ENCODE results near the gene NSD2.
"Not testable (repeated sequence)": the region's sequence is repeated elsewhere in the genome, so short reads cannot be mapped to it uniquely, and the experiment has no call there.

Gene NSD2

GRCh38 chr4:1833307-1834046, 37.7 kb upstream of the NSD2 start:
- Mint-ChIP-seq H3K4me3 (no peak overlapping the region), H3K36me3 (ENCODE audit: low read depth) (peaks cover 44% of the 10 kb centered on the region), H3K4me1 (no peaks in the 10 kb centered on the region), H3K27me3 (ENCODE audit: low read depth) (no peaks in the 10 kb centered on the region), H3K9me3 (peaks cover 10% of the 10 kb centered on the region), H3K27ac (no peak overlapping the region)
- no peak for TF ChIP-seq CTCF (IDR thresholded peaks at IDR 0.05; ENCODE audit: unreplicated experiment in 3 of 3)

- Mint-ChIP-seq H3K4me3 (no peak overlapping the region), H3K27me3 (ENCODE audit: low read depth) (no peaks in the 10 kb centered on the region), H3K27ac (peak overlapping the region in 2 of 3 experiments; percentile 30 to 41), H3K4me1 (no peaks in the 10 kb centered on the region), H3K36me3 (ENCODE audit: low read depth) (peaks cover 47% of the 10 kb centered on the region), H3K9me3 (peaks cover 10% of the 10 kb centered on the region)
- no peak for TF ChIP-seq CTCF (IDR thresholded peaks at IDR 0.05; ENCODE audit: unreplicated experiment in 3 of 3)
These were observed 37.0 kb upstream of the NSD2 start for GRCh38 chr4:1834047-1834775.

GRCh38 chr4:1835836-1836235, 35.4 kb upstream of the NSD2 start:
- not testable (repeated sequence) for H3K27ac Mint-ChIP-seq; H3K4me1 Mint-ChIP-seq; H3K9me3 Mint-ChIP-seq; H3K27me3 Mint-ChIP-seq (ENCODE audit: low read depth); H3K4me3 Mint-ChIP-seq
- peaks cover 36% of the 10 kb centered on the region for H3K36me3 Mint-ChIP-seq (ENCODE audit: low read depth)

GRCh38 chr4:1836650-1837049, 34.5 kb upstream of the NSD2 start:
- Mint-ChIP-seq H3K27me3 (ENCODE audit: low read depth) (no peaks in the 10 kb centered on the region), H3K36me3 (ENCODE audit: low read depth) (peaks cover 35% of the 10 kb centered on the region)

GRCh38 chr4:1837069-1837468, 34.1 kb upstream of the NSD2 start:
- no peak overlapping the region for H3K27ac Mint-ChIP-seq
- no peaks in the 10 kb centered on the region for H3K9me3 Mint-ChIP-seq
- no peak overlapping the region for H3K4me3 Mint-ChIP-seq
- H3K4me1 Mint-ChIP-seq = no peaks in the 10 kb centered on the region
- peaks cover 31% of the 10 kb centered on the region for H3K36me3 Mint-ChIP-seq (ENCODE audit: low read depth)
- no peaks in the 10 kb centered on the region for H3K27me3 Mint-ChIP-seq (ENCODE audit: low read depth)
- no peak for TF ChIP-seq CTCF (IDR thresholded peaks at IDR 0.05; ENCODE audit: unreplicated experiment in 3 of 3)

More at GRCh38 chr4:1836650-1837049, 34.5 kb upstream of the NSD2 start:
- Mint-ChIP-seq H3K4me3 (no peak overlapping the region), H3K9me3 (no peaks in the 10 kb centered on the region), H3K27ac (no peak overlapping the region), H3K4me1 (no peaks in the 10 kb centered on the region)
- TF ChIP-seq CTCF (IDR thresholded peaks at IDR 0.05; ENCODE audit: unreplicated experiment in 3 of 3) = no peak

- Mint-ChIP-seq H3K27me3 (ENCODE audit: low read depth) (peaks cover 3% of the 10 kb centered on the region), H3K36me3 (ENCODE audit: low read depth) (peaks cover 36% of the 10 kb centered on the region), H3K4me1 (peaks cover 4% of the 10 kb centered on the region), H3K4me3 (no peak overlapping the region), H3K27ac (no peak overlapping the region), H3K9me3 (no peaks in the 10 kb centered on the region)
- TF ChIP-seq CTCF (IDR thresholded peaks at IDR 0.05; ENCODE audit: unreplicated experiment in 3 of 3) = no peak
These were observed 31.9 kb upstream of the NSD2 start for GRCh38 chr4:1839282-1839681.
